ENCODE data around the gene COL10A1. TPM values are rescaled to one million over a fixed set of nuclear protein-coding genes. Genes with fewer than 3 reads are reported as not detected.

Gene COL10A1
- total and polyA plus RNA-seq, 2 donors (not counting 3 experiments of a cell fraction or from before 2014, with no cell fraction given): not detected

GRCh38 chr6:116087437-116088027 is 38.4 kb downstream of the COL10A1 start:
- Histone ChIP-seq H3K79me2 (ENCODE audit: control insufficient read depth, insufficient read depth, low read length) (no peaks in the 10 kb centered on the region), H3K9me1 (replicated peaks; ENCODE audit: control insufficient read depth, extremely low read depth, insufficient read depth, low read length) (no peaks in the 10 kb centered on the region), H3K9me3 (replicated peaks; ENCODE audit: control insufficient read depth, insufficient read depth, low read length) (no peaks in the 10 kb centered on the region), H2AFZ (ENCODE audit: low read depth, low read length) (no peak overlapping the region), H3K9ac (replicated peaks; ENCODE audit: extremely low read depth, insufficient read depth, low read length) (no peak overlapping the region), H4K20me1 (replicated peaks; ENCODE audit: control insufficient read depth, extremely low read depth, insufficient read depth, low read length) (no peaks in the 10 kb centered on the region), H3K4me3 (replicated peaks in 1 of 3; ENCODE audit: insufficient read depth in 1 of 3, low read depth in 1 of 3, low read length in 3 of 3) (no peak overlapping the region), H3K27me3 (ENCODE audit: control insufficient read depth in 2 of 2, insufficient read depth in 2 of 2, low read length in 2 of 2) (peaks cover 0 to 4% of the 10 kb centered on the region in 2 experiments), H3K36me3 (ENCODE audit: control insufficient read depth in 2 of 2, extremely low read depth in 1 of 2, insufficient read depth in 2 of 2, low read length in 2 of 2) (no peaks in the 10 kb centered on the region), H3K4me2 (ENCODE audit: insufficient read depth, low read length) (no peak overlapping the region), H3K27ac (ENCODE audit: insufficient read depth, low read depth, low read length) (no peak overlapping the region), H3K4me1 (ENCODE audit: control insufficient read depth, extremely low read depth, insufficient read depth, low read length) (no peaks in the 10 kb centered on the region)
- intact Hi-C loops (cut with micrococcal nuclease): no loop called here
- TF ChIP-seq POLR2AphosphoS5 (IDR thresholded peaks at IDR 0.05; ENCODE audit: insufficient read depth, low read depth, low read length) (no peak), GATA2 (IDR thresholded peaks at IDR 0.05; ENCODE audit: insufficient read depth, insufficient read length, low read depth, low read length) (no peak), MAX (IDR thresholded peaks at IDR 0.05; ENCODE audit: insufficient read depth, insufficient read length) (no peak), JUN (IDR thresholded peaks at IDR 0.05; ENCODE audit: borderline replicate concordance, insufficient read depth, insufficient read length, low read depth) (no peak), EZH2 (IDR thresholded peaks at IDR 0.05; ENCODE audit: borderline replicate concordance, low read depth, low read length, severe bottlenecking) (no peak), FOS (IDR thresholded peaks at IDR 0.05; ENCODE audit: borderline replicate concordance, insufficient read depth, low read length) (no peak), MYC (IDR thresholded peaks at IDR 0.05; ENCODE audit: low read depth, low read length) (no peak), CTCF (IDR thresholded peaks at IDR 0.05; ENCODE audit: extremely low read depth in 1 of 2, insufficient read depth in 1 of 2, low read depth in 1 of 2, low read length in 2 of 2) (no peak), POLR2A (IDR thresholded peaks at IDR 0.05; ENCODE audit: low read depth, low read length) (no peak)
- FAIRE-seq (no peak), DNase-seq (ENCODE audit: low read depth, low spot score) (no peak)
- no TSS peak for BruUV-seq (replicated peaks)
- CTCF ChIA-PET: interaction anchor here (0.8 to 1.5 kb wide), 4 partner anchors 10 to 77 kb away, joined by 3 to 5 read pairs (median 4); no protein-coding TSS in a partner anchor
- dilution Hi-C loops (cut with MboI; ENCODE audit: extremely low pct_ligation_motif_present, low sequenced_read_pairs): no loop called here
- POLR2A ChIA-PET: no interaction called here

All from endothelial cell of umbilical vein (primary cell).